SKM-1 treated with dmso at 0.1 percent for 144 hours (cell line): ENCODE results near the gene ZNF282.

Experiments
- DNase-seq: peaks from one replicate; lab custom pipeline; 2025; ENCODE audit not compliant: unreplicated experiment; lab: John Stamatoyannopoulos, UW

ZNF282 gene

DNA sequence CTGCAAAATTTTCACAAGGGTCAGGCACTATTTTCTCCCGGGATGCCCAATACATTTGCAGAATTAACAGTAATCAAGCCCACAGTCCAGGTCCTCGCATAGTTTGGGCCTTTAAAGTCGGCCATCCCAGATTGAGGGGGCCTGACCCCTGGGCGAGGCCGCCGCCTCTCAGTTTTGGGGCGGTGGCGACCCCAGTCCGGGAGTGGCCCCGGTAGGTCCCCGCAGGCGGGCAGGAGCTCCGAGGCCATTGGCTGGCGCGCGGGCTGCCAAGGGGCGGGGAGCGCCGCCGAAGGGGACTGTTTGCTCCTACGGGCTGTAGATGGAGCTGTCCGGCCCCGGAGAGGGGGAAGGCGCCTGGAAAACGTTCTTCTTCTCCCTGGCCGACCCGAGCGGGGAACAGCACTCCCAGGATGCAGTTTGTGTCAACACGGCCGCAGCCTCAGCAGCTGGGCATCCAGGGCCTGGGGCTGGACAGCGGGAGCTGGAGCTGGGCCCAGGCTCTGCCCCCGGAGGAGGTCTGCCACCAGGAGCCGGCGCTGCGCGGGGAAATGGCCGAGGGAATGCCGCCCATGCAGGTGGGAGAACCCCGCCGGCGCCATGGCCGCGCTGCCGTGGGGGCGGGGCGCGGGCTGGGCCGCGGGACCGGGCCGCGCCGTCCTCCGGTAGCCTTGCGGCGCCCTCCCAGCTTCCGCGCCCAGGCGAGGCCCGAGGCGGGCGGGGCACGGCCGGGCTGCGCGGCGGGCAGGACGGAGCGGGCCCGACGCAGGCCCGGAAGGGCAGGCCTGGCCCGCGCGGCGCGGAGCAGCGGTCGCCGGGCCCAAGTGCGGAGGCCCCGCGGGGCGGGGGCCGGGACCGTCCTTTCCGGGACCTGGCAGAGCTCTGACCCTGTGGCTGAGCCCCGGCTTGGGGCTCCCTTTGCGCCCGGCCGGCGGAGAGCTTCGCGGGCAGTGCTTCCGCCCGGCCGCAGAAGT is at the start of gene ZNF282:
TSS of gene ZNF282 (plus strand) at position 367 of the 971 bp plus-strand sequence. CDS start at position 411, 44 bp downstream.
- DNase-seq: peak; percentile 33

DNA sequence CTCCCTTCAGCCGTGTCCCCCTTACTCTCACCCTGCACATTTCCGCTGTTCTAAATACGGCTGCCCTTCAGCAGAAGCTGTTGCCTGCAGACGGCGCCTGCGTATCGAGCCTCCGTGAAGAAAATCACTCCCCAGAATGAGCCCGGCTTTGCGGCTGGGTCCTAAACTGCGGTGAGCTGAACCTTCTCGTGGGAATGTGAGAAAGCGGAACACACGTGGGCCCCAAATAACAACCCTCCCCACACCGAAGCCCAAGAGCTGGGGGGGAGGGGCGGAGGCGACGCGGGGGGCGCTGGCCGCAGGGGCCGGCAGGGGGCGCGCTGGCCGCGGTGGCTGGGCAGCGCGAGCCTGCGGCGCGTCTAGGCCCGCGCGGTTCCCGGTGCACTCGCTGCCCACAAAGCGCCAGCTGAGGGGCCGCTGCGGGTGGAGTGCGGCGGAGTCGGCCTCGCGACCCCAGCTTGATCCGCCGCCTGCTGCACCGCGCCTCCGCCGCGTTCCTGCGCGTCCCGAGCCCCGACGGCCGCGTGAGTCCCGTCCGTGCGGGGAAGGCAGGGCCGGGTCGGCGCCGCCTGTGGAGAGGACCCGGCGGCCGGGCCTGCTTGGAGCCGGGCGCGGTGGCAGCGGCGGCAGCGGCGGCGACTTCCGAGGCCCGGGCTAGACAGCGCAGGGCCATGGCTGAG is 48.1 kb upstream of the ZNF282 start, which contains the start of gene ZNF398:
TSS of gene ZNF398 (plus strand) at position 382 of the 680 bp plus-strand sequence. CDS start at position 672, 290 bp downstream.
- peak; percentile 65 for DNase-seq

DNA sequence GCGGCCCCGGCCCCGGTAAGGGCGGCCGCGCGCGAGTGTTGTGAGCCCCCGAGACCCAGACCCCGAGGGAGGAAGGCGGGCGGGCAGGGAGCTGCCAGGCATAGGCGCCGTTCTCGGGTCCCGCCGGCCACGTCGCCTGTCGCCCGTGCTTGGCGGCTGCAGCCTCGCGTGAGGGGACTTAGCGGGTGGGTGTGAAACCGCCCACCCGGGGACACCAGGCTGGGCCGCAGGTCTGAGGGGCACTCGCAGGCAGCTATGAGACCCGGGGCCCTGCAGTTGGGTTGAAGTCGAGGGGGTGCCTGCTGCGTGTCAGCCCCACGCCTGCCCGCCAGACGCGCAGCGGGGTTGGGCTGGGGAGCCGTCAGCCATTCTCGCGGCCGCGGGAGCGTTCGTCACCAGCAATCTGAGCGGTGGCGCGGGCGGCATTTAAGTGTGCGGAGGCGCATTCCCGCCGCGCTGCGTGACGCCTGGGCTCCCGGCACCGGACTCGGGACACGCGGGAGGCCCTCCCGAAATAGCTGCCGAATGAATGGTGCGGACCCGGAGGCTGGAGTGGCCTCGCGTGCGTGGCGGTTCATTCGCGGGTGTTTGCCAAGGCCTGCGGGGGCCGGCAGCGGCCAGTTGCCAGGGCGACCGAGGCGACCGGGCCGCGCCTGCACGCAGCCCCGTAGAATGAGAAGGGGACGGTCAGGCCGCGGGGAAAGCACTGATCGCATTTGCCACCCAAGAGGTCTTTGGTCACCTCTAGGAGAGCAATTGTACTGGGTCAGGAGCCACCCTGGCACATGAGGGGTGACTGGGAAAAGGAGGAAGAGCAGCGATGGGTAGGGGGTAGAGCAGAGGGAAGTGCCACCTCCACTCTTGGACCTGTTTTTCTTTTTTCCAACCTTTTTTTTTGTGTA is 47.3 kb upstream of the ZNF282 start:
- no peak for DNase-seq

DNA sequence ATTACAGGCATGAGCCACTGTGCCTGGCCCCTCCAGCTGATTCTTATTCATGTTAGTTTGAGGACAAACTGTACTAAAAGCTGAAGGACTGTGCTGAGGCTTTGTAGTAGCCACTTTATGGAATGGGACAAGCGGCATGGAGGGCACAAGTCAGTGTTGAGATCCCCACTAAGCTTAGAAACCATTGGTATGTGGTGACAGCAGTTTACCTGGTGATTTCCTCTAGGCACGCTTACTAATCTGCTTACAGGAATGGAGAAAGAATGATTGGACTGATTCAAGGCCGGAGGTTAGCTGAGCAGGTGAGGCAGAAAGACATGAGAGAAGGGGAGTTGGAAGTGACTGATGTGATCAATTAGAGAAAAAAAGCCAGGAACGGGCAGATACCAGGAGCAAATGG is 44.4 kb upstream of the ZNF282 start:
- no peak for DNase-seq

DNA sequence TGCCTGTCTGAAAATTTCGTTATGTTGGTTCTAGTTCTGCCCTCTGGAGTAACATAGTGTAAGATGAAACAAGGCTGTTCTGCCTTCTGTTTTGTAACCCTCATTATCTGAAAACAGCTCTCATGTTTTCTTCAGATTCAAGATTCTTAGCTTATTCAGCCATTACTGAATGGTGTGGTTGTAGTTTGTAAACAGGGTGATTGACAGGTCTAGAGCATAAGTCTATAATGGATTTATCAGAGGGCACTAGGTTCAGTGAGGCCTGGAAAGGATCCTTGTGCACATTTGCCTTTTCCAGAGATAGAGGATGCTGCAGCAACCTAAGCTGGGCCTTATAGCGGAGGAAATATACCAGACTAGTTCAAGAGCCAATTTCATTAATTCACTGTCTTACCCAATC is 42.0 kb upstream of the ZNF282 start:
- no peak for DNase-seq

DNA sequence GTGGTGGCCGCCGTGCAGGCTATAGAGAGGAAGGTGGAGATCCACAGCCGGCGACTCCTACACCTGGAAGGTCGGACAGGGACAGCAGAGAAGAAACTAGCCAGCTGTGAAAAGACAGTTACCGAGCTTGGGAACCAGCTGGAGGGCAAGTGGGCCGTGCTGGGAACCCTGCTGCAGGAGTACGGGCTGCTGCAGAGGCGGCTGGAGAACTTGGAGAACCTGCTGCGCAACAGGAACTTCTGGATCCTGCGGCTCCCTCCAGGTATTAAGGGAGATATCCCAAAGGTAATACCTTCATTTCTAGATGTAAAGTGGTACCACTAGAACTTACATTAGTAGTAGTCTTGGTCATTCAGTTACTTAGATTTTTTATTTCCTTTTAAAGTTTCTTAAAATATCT is 41.3 kb upstream of the ZNF282 start:
- DNase-seq: no peak

DNA sequence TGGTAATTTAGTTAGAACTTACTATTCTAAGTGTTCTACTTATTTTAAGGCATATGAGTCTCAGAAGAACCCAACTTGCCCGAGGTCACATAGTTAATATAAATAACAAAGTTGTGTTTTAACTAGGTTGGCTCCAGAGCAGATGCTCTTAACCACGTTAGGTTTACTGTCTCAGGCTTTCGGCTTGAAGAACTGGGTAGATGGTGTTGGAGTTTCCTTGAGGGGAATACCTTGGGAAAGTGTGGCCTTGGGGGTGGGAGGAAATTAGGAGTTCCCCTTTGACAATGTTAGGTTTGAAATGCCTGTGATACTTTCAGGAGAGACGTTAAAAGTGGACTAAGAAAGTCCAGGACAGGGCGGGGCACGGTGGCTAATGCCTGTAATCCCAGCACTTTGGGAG is 38.4 kb upstream of the ZNF282 start:
- DNase-seq: no peak

DNA sequence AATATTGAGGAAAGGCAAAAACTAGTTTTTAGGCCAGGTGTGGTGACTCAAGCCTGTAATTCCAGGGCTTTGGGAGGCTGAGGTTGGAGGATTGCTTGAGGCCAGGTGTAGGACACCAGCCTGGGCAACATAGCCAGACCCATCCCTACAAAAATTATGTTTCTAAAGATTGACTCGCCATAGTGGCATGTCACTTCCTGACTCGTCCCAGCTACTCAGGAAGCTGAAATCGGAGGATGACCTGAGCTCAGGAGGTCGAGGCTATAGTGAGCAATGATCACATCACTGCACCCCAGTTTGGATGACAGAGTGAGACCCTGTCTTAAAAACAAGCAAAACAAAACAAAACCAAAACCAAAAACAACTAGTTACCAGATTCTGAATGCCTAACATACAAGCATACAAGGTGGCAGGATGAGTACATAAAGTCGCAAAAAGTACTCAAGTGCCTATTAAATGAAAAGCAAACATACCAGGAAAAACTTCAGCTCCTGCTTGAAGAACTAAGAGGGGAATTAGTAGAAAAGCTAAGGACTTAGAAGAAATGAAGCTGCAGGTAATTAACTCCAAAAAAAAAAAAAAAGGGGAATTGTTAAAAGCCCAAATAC is 34.0 kb upstream of the ZNF282 start:
- DNase-seq: no peak

DNA sequence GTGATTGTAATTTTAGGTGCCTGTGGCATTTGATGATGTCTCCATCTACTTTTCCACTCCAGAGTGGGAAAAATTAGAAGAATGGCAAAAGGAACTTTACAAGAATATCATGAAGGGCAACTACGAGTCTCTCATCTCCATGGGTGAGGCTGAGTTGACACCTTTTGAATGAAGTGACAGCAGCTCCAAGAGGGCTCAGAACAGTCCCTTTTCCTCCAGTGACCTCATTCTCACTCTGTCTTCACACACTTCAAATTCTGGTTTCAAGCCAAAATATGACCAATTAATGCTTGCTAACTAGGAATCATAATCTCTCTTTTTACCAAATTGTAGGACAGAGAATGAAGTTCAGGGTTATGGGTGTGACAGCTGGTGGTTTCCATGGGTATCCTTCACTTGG is 29.2 kb upstream of the ZNF282 start:
- DNase-seq: no peak

DNA sequence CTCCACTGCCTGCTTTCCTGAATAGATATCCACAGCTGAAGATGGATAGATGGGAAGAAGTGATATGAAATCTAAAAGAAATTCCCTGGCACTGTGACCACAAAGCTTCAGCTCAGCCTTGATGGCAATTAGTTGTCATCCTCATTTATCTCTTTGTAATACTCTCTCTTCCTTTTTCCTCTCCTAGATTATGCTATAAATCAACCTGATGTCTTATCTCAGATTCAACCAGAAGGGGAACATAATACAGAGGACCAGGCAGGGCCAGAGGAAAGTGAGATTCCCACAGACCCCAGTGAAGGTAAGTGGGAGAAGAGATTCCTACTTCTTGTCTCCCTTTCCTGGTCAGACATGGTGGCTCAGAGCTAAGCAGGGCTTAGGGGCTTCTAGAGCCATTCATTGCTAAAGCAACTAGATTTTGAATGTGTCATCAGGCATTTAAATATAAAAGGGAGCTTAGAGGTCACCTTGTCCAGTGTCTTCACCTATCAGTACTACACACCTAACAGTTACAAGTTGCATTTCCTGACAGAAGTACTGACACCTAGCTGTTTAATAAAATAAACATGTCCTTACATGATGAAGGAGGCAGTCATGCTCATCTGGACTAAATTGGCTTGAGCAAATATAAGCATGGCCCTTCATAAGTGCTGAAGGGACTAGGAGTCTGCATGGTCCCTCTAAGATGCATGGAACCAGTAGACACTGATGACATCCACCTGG is 28.6 kb upstream of the ZNF282 start:
- no peak for DNase-seq

DNA sequence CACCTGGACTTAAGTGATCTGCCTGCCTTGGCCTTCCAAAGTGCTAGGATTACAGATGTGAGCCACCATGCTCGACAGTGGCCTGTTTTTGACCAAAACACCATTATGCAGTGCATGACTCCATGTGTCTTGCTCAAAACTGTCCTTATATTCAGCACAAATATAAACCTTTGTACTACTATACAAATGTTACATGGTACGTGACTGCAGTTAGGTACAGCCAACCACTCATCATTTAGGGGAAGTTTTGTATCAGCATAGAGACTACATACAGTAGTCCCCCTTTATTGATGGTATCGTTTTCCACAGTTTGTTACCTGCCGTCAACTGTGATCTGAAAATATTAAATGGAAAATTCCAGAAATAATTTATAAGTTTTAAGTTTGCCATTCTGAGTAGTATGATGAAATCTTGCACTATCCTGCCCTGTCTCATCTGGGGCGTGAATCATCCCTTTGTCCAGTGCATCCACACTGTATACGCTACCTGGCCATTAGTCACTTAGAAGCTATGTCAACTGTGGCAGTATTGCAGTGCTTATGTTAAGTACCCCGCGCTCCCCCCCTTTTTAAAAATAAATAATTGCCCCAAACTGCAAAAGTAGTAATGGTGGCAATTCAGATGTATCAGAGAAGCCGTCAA is 23.3 kb upstream of the ZNF282 start:
- no peak for DNase-seq

DNA sequence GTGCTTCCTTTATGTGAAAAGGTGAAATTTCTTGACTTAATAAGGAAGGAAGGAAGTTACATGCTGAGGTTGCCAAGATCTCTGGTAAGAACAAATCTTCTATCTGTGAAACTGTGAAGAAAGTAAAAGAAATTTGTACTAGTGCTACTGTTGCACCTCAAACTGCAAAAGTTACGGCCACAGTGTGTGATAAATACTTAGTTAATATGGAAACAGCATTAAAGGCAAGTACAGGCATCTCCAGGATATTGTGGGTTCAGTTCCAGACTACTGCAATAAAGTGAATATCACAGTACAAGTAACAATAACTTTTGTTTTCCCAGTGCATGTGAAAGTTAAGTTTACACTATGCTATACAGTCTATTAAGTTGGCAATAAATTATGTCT is 22.8 kb upstream of the ZNF282 start:
- DNase-seq: no peak

DNA sequence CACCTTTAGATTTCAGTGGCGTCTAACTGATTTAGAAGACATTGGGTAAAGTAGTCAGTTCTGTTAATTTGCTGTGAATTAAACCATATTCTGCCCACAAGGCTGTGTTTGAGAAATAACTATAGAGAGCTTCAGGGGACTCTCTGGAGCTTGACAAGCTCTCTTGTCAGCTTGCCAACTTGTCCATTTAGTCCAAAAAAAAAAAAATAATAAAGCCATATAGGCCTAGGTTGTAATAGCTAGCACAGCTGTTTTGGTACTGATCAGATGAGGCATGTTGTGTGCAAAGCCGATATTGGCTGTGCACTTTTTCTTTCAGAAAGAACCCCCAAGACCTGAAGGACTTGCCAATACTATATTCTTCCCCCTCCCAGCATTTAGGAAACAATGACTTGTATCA is 20.2 kb upstream of the ZNF282 start:
- DNase-seq: no peak

DNA sequence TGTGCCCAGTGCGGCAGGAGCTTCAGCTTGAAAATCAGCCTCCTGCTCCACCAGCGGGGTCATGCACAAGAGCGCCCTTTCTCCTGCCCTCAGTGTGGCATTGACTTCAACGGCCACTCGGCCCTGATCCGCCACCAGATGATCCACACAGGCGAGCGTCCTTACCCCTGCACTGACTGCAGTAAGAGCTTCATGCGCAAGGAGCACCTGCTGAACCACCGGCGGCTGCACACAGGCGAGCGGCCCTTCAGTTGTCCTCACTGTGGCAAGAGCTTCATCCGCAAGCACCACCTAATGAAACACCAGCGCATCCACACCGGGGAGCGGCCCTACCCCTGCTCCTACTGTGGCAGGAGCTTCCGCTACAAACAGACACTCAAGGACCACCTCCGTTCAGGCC is 16.1 kb upstream of the ZNF282 start:
- DNase-seq: no peak

DNA sequence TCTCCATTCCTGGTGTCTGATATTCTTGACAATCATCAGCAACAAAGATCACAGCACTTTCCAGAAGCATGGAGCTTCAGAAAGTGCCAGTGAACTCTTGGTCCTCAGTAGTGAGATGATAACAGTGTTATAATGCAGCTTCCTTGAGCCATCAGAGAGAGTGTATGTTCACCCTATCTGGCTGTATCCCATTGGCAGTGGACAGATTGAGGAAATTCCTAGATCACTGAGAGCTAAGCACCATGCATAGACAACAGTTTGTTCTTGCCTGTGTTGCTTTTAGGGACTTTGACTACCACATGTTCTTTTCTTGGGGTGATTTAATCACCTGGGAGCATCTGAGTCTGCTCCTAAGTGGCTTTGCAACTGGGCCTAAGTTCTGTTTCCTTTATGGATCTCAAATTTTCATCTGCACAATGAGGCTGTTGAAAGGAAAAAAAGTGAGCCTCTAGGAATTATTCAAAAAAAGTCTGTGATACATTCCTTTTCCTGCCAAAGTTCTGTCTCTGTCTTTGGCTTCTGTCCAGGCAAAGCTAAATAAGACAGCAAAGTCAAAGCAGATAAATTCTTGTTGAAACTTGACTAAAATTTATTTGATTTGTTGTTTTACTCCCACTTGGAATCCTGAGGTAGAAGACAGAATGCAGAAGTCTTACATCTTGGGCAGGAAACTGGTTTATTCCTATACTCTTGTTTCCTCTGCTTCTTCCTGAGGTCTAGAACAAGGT is 14.5 kb upstream of the ZNF282 start:
- DNase-seq: no peak

DNA sequence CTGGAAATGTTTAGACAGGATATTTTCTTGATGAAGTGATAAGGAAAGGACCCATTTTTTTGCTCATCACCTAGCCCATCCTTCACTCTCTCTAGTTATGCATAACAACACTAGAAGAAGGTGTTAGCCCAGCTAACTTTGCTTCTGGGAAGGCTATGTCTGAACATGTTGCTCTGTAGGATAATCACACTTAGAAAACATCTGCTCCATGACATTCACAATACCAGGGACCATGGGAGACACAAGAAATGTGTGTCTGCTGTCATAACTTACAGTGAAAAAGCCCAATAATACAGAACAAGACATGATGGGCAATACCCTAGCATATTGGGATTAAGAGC is 13.9 kb upstream of the ZNF282 start:
- no peak for DNase-seq

DNA sequence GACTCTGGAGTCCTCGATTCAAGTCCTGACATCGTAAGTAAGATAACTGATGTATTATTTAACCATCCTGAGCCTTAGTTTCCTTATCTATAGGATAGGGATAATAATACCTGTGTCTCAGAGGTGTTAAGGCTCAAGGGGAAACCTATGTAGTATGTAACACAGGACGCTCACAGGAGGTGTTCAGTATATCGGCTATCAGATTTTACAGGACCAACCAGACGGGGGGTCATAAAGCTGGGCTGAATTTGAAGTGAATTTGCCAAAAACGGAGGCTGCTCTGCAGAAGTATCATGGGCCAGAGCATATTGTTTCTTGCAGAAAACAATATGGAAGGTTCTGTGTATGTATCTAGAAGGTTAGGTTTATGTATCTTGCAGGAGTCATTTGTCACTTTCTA is 11.1 kb upstream of the ZNF282 start:
- DNase-seq: no peak

DNA sequence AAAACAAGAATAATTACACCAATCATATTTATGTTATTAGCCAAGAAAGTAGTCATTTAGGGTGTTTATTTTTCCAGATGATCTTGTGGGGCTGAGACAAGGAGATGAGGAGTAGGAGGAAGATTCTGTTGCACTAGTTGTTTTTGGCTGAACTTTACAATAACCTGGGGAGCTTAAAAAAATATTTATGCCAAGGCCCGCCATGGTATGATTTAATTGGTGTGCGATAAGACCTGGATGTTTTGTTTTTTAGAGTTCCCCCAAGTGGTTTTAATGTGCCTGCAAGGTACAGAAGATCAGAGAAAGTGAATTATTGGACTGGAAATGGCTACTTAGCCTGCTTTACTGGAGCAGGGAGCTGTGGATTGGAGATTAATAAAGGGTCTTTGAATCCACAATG is 7.1 kb upstream of the ZNF282 start:
- DNase-seq: no peak

DNA sequence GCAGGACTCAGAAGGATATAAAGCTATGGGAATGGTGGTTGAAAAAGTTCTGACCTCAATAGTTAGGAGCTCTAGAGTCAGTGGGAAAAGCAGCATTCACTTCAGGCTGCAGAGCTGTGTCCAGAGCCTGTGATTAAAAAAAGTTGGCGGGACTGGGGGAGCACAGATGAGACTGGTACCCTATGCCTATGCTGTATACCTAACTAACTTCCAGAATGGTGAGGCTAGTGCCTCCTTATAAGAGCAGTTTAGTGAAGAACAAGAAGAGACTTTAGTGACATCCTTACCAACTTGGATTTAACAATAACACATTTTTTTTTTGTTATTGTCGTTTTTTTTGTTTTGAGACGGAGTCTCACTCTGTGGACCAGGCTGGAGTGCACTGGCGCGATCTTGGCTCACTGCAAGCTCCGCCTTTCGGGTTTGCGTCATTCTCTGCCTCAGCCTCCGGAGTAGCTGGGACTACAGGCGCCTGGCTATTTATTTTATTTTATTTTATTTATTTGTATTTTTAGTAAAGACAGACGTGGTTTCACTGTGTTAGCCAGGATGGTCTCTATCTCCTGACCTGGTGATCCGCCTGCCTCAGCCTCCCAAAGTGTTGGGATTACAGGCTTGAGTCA is 6.6 kb upstream of the ZNF282 start:
- no peak for DNase-seq
